Measurements from ENCODE around the gene LDAF1. TPM values are rescaled to one million over a fixed set of nuclear protein-coding genes. Genes with fewer than 3 reads are reported as not detected.
A peak's percentile ranks its signal among the peaks of the same experiment; 100 is the strongest.

The LDAF1 gene
- polyA plus RNA-seq, 1 donor = 23.0 TPM

DNA sequence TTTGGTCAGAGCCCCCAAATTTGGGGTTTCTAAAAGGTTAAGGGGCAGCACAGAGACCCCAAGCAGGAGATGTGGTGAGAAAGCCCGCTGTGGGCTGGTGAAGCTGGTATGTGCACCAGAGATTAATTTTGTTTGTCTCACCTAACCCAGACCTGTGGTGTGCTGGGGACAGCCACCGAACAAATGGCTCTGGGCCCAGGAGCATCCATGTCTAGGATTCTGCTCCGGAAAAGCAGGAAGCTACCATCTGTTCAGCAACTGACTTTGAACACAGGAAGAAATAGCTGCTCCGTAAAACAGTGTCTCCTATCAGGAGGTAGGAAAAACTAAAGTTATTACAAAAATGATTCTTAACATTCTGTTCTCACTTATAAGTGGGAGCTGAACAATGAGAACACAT is 55.6 kb downstream of the LDAF1 start:
- no CpG with 5 or more reads among the region's 4 CpGs for WGBS (ENCODE audit: insufficient coverage, low lambda C conversion rate)

GRCh38 chr16:21217121-21217520 is 58.6 kb downstream of the LDAF1 start:
- WGBS (ENCODE audit: insufficient coverage, low lambda C conversion rate) = 20% methylated on average over 1 of the region's 2 CpGs
- H3K4me3 ChIP-seq (ENCODE audit: low read length) = no peak overlapping the region

More for the DNA sequence above, 55.6 kb downstream of the LDAF1 start:
- H3K27ac ChIP-seq (ENCODE audit: low read length) = no peak overlapping the region
- H3K27me3 ChIP-seq (ENCODE audit: control insufficient read depth, insufficient read depth, low read length) = no peaks in the 10 kb centered on the region
- H3K36me3 ChIP-seq (ENCODE audit: control insufficient read depth, insufficient read depth, low read length) = no peaks in the 10 kb centered on the region
- peaks cover 6% of the 10 kb centered on the region for H3K4me1 ChIP-seq (ENCODE audit: control insufficient read depth, insufficient read depth, low read length)
- DNase-seq = no peak
- H3K9me3 ChIP-seq (ENCODE audit: control insufficient read depth, low read depth, low read length) = no peaks in the 10 kb centered on the region
- H3K4me3 ChIP-seq (ENCODE audit: low read length) = no peak overlapping the region

GRCh38 chr16:21218153-21218552 is 59.7 kb downstream of the LDAF1 start:
- Histone ChIP-seq H3K36me3 (ENCODE audit: control insufficient read depth, insufficient read depth, low read length) (no peaks in the 10 kb centered on the region), H3K27ac (ENCODE audit: low read length) (no peak overlapping the region), H3K4me1 (ENCODE audit: control insufficient read depth, insufficient read depth, low read length) (peaks cover 18% of the 10 kb centered on the region), H3K27me3 (ENCODE audit: control insufficient read depth, insufficient read depth, low read length) (no peaks in the 10 kb centered on the region), H3K4me3 (ENCODE audit: low read length) (no peak overlapping the region), H3K9me3 (ENCODE audit: control insufficient read depth, low read depth, low read length) (no peaks in the 10 kb centered on the region)
- DNase-seq = peak in 1 of 2 donors; percentile 29
- 80% methylated on average over 1 of the region's 7 CpGs for WGBS (ENCODE audit: insufficient coverage, low lambda C conversion rate)

More at GRCh38 chr16:21217121-21217520, 58.6 kb downstream of the LDAF1 start:
- no peaks in the 10 kb centered on the region for H3K9me3 ChIP-seq (ENCODE audit: control insufficient read depth, low read depth, low read length)
- H3K27me3 ChIP-seq (ENCODE audit: control insufficient read depth, insufficient read depth, low read length) = no peaks in the 10 kb centered on the region
- H3K27ac ChIP-seq (ENCODE audit: low read length) = no peak overlapping the region
- DNase-seq = peak in 1 of 2 donors; percentile 22
- peaks cover 12% of the 10 kb centered on the region for H3K4me1 ChIP-seq (ENCODE audit: control insufficient read depth, insufficient read depth, low read length)
- no peaks in the 10 kb centered on the region for H3K36me3 ChIP-seq (ENCODE audit: control insufficient read depth, insufficient read depth, low read length)

DNA sequence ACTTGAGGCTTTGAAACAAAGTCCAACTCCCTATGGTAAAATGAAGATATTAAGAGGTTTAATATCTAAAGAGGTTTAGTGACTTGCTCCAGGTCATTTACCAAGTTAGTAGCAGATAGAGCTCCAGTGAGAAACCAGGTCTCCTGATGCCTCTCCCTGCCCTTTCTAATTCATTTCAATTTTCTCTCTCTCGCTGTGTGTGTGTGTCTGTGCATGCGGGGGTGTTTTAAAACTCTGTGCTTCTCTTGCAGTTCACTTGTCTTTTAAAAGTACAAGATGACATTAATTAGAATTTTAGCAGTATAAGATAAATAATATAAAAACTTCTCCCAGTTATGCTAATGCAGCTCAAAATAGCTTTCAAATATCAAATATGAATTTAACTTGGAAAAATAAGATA is 61.1 kb downstream of the LDAF1 start:
- peaks cover 24% of the 10 kb centered on the region for H3K4me1 ChIP-seq (ENCODE audit: control insufficient read depth, insufficient read depth, low read length)
- H3K9me3 ChIP-seq (ENCODE audit: control insufficient read depth, low read depth, low read length) = no peaks in the 10 kb centered on the region
- no peaks in the 10 kb centered on the region for H3K36me3 ChIP-seq (ENCODE audit: control insufficient read depth, insufficient read depth, low read length)
- WGBS (ENCODE audit: insufficient coverage, low lambda C conversion rate) = no CpG with 5 or more reads among the region's 2 CpGs
- no peak for DNase-seq
- H3K27me3 ChIP-seq (ENCODE audit: control insufficient read depth, insufficient read depth, low read length) = no peaks in the 10 kb centered on the region
- no peak overlapping the region for H3K27ac ChIP-seq (ENCODE audit: low read length)
- no peak overlapping the region for H3K4me3 ChIP-seq (ENCODE audit: low read length)

GRCh38 chr16:21222495-21223337 is 64.2 kb downstream of the LDAF1 start:
- DNase-seq = no peak
- Histone ChIP-seq H3K9me3 (ENCODE audit: control insufficient read depth, low read depth, low read length) (no peaks in the 10 kb centered on the region), H3K27me3 (ENCODE audit: control insufficient read depth, insufficient read depth, low read length) (no peaks in the 10 kb centered on the region), H3K4me1 (ENCODE audit: control insufficient read depth, insufficient read depth, low read length) (peaks cover 18% of the 10 kb centered on the region), H3K4me3 (ENCODE audit: low read length) (no peak overlapping the region), H3K36me3 (ENCODE audit: control insufficient read depth, insufficient read depth, low read length) (no peaks in the 10 kb centered on the region), H3K27ac (ENCODE audit: low read length) (peak overlapping the region; percentile 66)
- 100% methylated on average over 1 of the region's 4 CpGs for WGBS (ENCODE audit: insufficient coverage, low lambda C conversion rate)

GRCh38 chr16:21223787-21224186 is 65.3 kb downstream of the LDAF1 start:
- WGBS (ENCODE audit: insufficient coverage, low lambda C conversion rate) = 46% methylated on average over 4 of the region's 9 CpGs
- H3K36me3 ChIP-seq (ENCODE audit: control insufficient read depth, insufficient read depth, low read length) = no peaks in the 10 kb centered on the region
- no peaks in the 10 kb centered on the region for H3K27me3 ChIP-seq (ENCODE audit: control insufficient read depth, insufficient read depth, low read length)
- H3K4me3 ChIP-seq (ENCODE audit: low read length) = no peak overlapping the region
- peaks cover 18% of the 10 kb centered on the region for H3K4me1 ChIP-seq (ENCODE audit: control insufficient read depth, insufficient read depth, low read length)
- H3K27ac ChIP-seq (ENCODE audit: low read length) = no peak overlapping the region
- peak in 1 of 2 donors; percentile 42 for DNase-seq
- no peaks in the 10 kb centered on the region for H3K9me3 ChIP-seq (ENCODE audit: control insufficient read depth, low read depth, low read length)

DNA sequence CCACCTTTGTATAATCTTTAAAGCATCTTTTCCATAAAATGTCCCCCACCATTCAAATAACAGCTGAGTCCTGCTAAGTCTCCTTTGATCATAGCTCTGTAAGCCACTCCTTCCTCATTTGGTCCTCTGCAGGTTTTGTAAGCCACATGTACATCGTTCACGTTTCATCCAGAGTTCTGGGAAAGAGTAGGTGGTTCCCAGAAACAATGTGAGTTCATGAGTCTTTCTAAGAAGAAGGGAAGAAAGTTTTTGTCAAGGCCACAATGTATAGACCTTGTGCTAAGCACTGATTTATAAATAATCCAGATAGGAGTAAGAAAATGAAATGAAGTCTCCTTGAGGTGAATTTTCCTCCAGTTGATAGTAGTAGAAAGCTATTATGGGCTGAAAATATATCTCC is 66.3 kb downstream of the LDAF1 start:
- no peaks in the 10 kb centered on the region for H3K9me3 ChIP-seq (ENCODE audit: control insufficient read depth, low read depth, low read length)
- H3K27ac ChIP-seq (ENCODE audit: low read length) = no peak overlapping the region
- H3K27me3 ChIP-seq (ENCODE audit: control insufficient read depth, insufficient read depth, low read length) = no peaks in the 10 kb centered on the region
- WGBS (ENCODE audit: insufficient coverage, low lambda C conversion rate) = no CpG with 5 or more reads among the region's 2 CpGs
- no peak for DNase-seq
- H3K4me1 ChIP-seq (ENCODE audit: control insufficient read depth, insufficient read depth, low read length) = peaks cover 18% of the 10 kb centered on the region
- H3K4me3 ChIP-seq (ENCODE audit: low read length) = no peak overlapping the region
- H3K36me3 ChIP-seq (ENCODE audit: control insufficient read depth, insufficient read depth, low read length) = no peaks in the 10 kb centered on the region

DNA sequence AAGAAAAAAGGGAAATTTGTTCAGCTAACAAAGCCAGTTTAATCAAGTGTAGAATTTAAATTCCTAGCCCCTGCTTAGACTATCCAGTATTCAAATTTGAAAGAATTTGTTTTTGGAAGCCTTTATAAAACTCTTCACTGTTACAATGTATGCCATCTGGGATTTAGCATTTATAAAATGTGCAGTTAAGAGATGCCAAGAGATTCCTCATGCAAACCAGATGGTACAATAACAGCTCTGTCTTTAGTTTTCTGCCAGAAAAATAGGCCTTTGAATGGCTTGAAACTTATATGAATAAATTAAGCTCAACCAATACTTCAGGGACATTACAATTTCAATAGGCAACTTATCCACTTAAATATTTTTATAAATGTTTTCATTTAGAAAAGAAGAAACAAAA is 68.3 kb downstream of the LDAF1 start:
- Histone ChIP-seq H3K4me1 (ENCODE audit: control insufficient read depth, insufficient read depth, low read length) (peaks cover 19% of the 10 kb centered on the region), H3K36me3 (ENCODE audit: control insufficient read depth, insufficient read depth, low read length) (no peaks in the 10 kb centered on the region), H3K27ac (ENCODE audit: low read length) (no peak overlapping the region), H3K4me3 (ENCODE audit: low read length) (no peak overlapping the region), H3K27me3 (ENCODE audit: control insufficient read depth, insufficient read depth, low read length) (no peaks in the 10 kb centered on the region), H3K9me3 (ENCODE audit: control insufficient read depth, low read depth, low read length) (no peaks in the 10 kb centered on the region)
- DNase-seq = no peak

DNA sequence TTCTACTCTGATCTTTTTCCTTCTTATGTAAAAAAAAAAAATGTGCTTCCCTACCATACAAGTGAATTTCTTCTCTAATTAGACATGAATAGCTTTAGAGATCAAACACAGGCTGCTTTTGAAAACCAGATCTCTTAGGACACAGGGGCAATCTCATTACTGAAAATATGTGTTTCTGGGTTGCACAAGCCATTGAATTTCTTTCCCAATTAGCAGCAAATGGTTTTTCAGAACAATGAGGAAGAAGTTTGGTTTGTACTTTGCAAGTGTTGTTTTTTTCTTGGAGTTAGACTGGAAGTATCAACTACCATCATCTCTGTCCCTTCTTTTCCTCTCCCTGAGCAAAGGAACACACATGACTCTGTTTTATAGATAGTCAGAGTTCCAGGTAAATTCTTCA is 69.4 kb downstream of the LDAF1 start:
- no peak for DNase-seq
- Histone ChIP-seq H3K27ac (ENCODE audit: low read length) (no peak overlapping the region), H3K4me3 (ENCODE audit: low read length) (no peak overlapping the region), H3K27me3 (ENCODE audit: control insufficient read depth, insufficient read depth, low read length) (no peaks in the 10 kb centered on the region), H3K36me3 (ENCODE audit: control insufficient read depth, insufficient read depth, low read length) (no peaks in the 10 kb centered on the region), H3K4me1 (ENCODE audit: control insufficient read depth, insufficient read depth, low read length) (peaks cover 21% of the 10 kb centered on the region), H3K9me3 (ENCODE audit: control insufficient read depth, low read depth, low read length) (no peaks in the 10 kb centered on the region)

- Histone ChIP-seq H3K36me3 (ENCODE audit: control insufficient read depth, insufficient read depth, low read length) (no peaks in the 10 kb centered on the region), H3K27me3 (ENCODE audit: control insufficient read depth, insufficient read depth, low read length) (no peaks in the 10 kb centered on the region), H3K4me1 (ENCODE audit: control insufficient read depth, insufficient read depth, low read length) (peaks cover 21% of the 10 kb centered on the region), H3K27ac (ENCODE audit: low read length) (no peak overlapping the region), H3K9me3 (ENCODE audit: control insufficient read depth, low read depth, low read length) (no peaks in the 10 kb centered on the region), H3K4me3 (ENCODE audit: low read length) (no peak overlapping the region)
- no peak for DNase-seq
- WGBS (ENCODE audit: insufficient coverage, low lambda C conversion rate) = no CpG with 5 or more reads among the region's 2 CpGs
Observed at GRCh38 chr16:21228361-21228872, 69.9 kb downstream of the LDAF1 start.
